Dermis microvascular lymphatic vessel endothelial cell (primary cell): ENCODE measurements around the gene MAPK1IP1L. TPM values are rescaled to one million over a fixed set of nuclear protein-coding genes. Genes with fewer than 3 reads are reported as not detected.
A peak's percentile ranks its signal among the peaks of the same experiment; 100 is the strongest.

Source experiments
- DNase-seq, 2 donors: peaks; one replicate each; pipeline versions ENCODE4 v3.0.0 to v3.0.0-alpha.2; 2010; ENCODE audit warnings: low read depth in 2 of 2
- total RNA-seq: library from RNA; depleted of rRNA; stranded (reverse); fragments of >200 nt; gene quantifications from 2 replicates; pipeline ENCODE4 v1.2.1, GENCODE V29; 2014

MAPK1IP1L gene
- total RNA-seq, 1 donor from 2014 or later, result 15.3 TPM

DNA sequence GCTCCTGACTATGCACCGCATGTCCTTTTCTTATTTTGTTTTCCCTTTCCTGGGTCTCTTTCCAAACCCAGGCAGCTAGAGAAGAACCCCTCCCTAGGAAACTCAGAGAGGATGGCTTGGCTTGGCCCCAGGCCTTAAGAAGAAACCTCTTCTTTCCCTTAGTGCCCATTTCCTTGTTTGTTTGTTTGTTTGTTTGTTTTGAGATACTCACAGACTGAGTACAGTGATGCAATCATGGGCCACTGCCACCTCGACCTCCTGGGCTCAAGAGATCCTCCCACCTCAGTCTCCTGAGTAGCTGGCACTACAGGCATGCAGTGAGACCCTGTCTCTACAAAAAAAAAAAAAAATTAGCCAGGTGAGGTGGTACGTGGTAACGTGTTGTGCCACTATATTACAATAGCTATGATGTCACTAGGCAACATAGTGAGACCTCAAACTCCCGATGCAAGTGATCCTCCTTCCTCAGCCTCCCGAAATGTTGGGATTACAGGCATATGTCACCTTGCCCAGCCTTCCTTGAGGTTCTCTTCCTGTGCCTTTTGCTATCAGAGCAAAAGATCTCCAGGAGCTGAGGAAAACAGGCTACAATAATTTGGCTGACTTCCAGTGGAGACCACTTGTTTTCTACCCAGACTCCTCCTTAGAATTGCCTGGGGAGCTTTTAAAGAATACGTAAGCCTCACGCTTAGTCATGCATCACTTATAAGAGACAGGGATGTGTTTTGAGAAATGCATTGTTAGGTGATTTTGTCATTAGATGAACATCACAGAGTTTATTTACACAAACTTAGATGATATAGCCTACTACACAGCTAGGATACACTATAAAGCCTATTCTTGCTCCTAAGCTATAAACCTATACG, 43.1 kb downstream of the MAPK1IP1L start:
- peak in 1 of 2 donors; percentile 34 for DNase-seq

DNA sequence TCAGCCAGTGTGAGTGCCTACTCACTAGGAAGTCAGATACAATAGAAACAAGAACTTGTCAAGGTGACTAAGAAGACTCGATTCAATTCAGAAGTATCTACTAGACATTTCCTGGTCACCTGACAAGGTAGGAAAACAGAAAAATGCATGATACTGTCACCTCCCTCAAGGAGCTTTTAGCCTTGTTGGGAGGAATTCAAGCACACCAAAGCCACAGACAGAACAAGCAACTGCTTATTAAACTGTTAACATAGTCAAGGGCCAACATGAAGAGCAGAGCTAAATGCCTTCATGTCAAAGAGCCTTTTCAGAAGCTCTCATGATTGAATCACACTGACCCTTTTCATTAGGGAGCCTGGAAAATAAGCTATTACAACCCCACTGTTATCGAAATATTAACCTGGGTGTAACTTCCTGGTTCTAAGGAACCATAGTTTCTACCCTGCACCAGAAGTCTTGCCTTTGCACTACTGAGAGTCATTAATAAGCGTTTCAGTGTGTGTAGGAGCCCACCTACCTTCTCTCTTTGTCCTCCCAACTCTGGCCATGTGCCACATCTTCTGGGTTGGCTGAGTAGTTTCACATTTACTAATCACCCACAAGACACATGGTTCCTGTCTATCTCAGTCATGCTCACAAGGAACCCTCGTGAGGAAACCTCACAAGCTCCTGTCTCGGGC, 46.6 kb downstream of the MAPK1IP1L start:
- DNase-seq, result no peak

DNA sequence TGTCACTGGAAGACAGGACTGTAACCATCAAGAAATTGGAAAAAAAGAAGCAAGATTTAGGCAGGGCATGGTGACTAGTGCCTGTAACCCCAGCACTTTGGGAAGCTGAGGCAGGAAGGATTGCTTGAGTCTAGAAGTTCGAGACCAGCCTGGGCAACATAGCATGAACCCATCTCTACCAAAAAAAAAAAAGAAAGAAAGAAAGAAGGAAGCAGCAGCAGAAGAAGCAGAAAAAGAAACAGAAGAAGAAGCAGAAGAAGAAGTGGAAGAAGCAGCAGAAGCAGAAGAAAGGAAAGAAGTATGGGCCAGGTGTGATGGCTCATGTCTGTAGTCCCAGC, 47.1 kb downstream of the MAPK1IP1L start:
- no peak for DNase-seq

DNA sequence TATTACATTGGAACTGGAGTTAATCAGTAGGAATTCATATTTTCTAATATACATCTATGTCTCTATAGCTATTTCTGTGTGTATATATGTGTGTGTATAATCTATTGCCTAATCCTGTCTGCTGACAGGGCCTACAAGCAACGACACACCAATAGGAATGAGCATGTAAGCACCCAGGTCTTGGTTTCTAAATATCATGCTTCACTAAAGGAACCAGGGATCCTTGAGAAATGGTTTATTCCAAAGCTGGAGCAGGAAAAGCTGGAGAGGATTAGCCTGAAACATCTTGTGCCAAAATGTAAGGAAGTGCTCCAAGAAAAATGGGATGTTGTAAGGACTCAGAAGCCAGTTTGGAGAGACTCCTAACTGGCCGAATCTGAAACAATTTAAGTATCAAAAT, 48.3 kb downstream of the MAPK1IP1L start:
- no peak for DNase-seq

DNA sequence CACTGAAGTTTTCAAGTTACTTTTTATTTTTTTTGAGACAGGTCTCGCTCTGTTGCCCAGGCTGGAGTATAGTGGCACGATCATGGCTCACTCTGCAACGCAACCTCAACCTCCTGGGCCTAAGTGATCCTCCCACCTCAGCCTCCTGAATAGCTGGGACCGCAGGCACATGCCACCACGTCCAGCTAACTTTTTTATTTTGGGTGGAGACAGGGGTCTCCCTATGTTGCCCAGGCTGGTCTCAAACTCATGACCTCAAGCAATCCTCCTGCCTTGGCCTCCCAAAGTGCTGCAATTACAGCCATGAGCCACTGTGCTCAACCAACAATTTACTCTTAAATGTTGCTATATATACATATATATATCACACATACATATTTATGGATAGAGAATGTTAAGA, 50.3 kb downstream of the MAPK1IP1L start:
- DNase-seq, result no peak

DNA sequence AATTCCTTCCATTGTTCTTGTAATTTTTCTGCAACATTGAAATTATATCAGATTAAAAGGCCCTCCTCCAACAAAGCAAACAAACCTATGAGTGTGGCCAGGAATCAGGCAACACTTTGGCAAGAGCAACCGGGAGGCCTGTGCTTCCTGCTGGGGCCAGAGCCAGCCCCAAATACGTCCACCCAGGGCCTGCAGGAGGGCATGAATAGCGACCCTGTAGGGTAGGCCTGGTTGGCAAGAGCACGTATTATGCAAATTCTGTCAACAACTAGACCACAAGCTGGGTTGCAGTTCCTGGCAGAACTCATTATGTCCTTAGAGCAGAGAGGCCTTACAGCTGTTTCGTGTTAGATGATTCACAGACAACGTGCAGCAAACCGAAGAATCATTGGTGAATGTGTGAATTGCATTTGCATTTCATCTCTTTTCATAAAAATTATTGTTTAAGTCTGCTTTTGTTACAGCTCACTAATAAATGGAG, 50.7 kb downstream of the MAPK1IP1L start:
- peak; percentile 95 to 98 for DNase-seq

DNA sequence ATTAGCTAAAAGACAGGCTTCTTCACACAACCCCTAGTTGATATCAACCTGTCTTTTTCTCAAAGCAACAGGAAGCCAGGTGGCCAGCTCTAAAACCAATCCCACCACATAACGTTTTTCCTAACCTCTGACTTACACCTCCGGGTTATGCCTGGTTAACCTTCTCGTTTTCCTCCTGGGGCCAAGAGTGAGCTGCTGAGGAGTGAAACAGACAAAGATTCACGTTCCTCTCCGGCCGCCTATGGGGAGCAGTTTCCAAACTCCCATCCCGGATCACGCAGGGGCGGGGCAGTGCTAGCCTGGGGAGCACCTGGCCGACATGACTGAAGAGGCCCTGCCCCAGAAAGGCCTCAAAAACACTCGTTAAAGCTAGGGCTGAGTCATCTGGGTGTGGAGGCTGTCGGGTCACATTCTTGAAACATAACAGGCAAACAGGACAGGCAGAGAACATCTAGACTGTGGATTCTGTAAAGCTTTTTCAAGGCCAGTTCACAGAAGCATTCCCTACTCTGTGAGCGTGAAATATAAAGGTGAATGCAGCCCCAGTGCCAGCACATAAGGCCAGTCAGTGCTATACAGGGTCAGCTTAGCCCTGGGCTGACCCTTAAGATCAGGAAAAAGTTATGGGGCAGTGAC, 51.7 kb downstream of the MAPK1IP1L start:
- peak; percentile 78 to 94 for DNase-seq

DNA sequence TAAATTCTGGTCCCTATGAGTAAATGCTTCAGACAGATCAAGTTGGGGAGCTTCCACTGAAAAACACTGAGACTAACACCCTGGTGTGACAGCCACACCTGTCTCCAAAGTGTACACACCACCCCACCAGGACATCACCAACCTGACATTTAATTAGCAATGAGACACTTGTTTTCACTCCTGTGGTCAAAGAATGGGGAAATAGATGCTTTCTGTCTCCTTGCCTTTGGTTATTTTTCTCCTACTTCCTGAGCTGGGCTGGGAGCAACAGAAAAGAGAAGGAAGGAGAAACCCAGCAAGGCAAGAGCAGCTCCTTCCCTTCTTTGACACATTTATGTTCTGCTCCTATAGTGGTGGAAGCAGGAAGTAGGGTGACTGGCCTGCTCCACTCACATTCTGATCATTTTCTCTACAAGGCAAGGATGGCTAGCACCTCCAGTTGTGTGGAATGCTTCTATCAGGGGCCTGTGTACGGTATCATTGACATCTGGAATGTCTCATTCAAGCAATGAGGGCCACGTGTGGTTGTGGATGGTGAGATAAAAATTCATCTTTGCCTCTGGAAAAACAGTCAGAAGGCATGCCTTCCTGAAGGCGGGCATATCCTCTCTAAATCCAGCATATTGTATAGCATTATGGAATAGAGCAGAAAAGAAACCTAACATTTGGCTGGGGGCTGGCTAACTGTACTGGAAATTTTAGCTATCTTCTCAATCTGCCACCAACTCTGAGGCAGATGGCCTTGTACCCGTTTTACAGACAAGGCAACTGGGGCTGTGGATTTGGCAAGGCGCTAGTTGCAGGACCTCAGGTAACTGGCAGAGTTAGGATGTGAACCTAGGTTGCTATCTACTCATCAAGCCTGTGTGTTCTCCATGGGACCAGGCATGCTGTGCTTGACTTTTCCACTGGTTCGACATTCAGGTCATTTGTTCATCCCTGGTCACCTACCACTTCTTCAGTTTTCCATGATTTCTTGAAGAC, 52.8 kb downstream of the MAPK1IP1L start:
- DNase-seq, result no peak

DNA sequence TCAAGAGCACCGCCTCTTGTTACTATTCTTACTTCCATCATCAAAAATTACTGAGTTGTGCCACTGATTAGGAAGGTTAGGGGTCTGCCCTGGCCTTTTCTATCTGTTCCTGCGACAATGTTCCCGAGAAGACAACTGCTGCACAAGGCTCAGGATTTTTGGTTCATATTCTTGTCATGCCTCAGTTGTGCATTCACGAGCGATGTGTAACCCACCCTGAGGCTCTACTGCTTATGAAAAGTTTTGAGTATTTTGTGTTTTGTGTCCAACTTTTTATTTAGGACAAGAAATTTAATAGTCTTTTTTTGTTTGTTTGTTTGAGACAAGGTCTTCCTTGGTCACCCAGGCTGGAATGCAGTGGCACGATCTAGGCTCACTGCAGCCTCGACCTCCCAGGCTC, 54.5 kb downstream of the MAPK1IP1L start:
- no peak for DNase-seq

DNA sequence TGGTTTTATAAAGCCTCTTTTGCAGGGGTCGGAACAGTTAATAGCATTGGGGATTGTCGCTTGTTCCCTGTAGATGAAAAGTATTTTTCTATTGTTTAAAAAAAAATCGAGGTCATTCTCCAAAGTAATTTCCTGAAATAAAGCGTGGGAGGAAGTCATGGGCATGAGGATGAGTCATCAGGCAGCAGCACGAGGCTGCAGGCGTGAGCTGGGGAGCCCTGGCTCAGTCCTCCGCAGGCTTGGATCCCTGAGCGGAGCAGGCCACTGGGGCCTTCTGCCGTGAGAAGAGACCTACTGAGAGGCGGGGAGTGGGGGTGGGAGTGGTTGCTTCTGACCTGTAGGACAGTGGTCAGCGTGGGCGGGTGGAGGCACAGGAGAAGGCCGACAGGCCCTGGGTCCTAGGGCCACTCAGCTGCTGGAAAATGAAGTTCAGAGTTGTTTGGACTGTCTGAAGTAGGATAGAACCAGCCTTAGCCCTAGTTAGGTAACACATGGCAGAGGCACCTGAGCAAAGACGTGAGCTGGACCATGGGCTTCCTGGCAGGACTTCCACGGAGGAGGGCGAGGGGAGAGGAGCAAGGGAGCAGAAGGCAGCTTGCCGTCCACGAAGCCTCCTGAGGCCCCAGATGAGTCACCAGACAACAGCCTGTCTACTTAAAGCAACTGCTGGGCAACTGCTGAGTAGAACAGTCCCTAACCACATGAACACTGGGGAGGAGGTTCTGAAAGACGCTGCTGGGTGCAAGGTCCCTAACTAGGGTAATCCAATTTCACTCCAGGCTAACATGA, 56.5 kb downstream of the MAPK1IP1L start:
- DNase-seq, result peak; percentile 92 to 97

DNA sequence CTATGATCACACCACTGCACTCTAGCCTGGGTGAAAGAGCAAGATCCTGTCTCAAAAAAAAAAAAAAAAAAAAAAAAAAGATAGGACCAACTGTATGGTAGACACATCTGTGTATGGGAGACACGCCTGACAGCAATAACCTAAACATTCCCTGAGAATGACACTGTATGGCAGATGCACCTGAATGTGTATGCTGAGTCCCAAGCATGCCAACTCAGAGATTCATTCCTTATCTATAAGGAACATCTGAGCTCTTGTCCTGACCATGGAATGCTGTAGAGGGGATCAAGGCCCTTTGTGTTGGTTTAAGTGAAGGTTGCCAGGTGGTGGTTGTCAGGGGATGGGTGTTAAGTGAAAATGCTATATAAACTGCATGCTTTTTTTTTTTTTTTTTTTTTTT, 58.4 kb downstream of the MAPK1IP1L start:
- DNase-seq, result no peak

DNA sequence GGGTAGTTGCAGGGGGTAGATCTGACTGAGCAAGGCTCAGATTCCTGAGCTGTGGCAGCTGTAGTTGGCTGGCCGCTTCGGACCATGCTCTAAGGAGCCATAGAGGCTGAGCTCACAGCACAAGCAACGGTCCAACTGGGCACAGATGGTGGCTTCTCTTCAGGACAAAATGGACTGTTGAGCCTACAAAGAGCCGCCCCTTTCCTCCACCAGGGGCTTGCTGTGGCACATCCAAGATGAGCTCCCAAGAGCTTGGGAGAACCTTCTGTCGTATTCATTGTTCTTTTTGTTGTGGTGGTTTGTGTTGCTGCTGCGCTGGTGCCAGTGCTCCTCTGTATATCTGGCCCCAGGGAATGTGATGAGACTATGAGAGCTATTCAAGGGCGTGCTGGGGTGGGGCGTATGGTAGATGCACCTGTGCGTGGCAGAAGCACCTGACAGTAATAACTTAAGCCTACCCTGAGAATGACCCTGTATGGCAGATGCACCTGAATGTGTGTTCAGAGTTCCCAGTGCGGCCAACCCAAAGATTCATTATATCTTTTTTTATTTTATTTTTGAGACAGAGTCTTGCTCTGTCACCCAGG, 59.8 kb downstream of the MAPK1IP1L start:
- DNase-seq, result no peak

DNA sequence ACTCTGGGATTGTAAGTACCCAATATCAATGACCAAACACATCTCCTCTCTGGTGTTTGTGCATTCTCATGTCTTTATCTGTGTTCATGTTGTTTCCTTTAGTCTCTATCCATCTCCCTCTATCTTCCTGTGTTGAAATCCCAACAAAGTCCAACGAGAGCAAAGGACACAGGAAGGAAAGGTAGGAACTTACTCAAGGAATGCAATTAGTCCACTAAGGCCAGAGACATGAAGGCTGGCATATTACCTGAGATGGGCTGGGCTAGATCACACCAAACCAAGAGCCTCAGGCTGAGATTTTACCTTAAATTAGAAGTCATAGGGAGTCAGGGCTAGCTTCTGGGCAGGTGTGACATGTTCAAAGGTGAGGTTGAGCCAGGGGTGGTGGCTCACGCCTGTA, 63.3 kb downstream of the MAPK1IP1L start:
- DNase-seq, result peak in 1 of 2 donors; percentile 17

DNA sequence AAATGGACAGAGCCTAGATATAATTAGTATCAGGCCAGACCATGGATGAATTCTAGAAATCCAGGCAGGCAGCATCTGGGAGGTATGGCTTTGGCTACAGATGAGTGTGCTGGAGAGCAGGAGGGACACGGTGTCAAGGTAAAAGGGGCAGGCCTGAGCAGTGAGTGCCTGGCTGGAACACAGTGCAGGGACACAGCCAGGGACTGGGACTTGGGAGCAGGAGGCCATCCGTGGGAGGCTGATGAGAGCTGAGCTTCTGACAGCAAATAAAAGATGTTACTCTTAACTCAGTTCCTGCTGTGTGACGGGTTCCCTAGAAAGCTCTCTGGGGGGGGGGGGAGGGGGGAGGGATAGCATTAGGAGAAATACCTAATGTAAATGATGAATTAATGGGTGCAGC, 64.0 kb downstream of the MAPK1IP1L start:
- no peak for DNase-seq

DNA sequence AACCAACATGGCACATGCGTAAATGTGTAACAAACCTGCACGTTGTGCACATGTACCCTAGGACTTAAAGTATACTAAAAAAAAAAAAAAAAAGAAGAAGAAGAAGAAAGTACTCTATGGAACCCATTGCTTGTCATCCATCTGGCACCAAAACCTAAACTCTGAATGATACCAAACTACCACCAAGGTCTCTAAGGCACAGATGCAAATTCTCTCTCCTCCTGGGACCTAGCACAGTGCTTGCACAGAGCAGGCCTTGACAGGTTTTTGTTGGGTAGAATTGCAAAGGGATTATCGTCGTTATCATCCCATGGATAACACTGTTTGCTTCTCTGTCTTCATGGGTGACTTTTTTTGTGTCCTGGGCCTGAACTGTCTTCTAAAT, 64.4 kb downstream of the MAPK1IP1L start:
- DNase-seq, result no peak

DNA sequence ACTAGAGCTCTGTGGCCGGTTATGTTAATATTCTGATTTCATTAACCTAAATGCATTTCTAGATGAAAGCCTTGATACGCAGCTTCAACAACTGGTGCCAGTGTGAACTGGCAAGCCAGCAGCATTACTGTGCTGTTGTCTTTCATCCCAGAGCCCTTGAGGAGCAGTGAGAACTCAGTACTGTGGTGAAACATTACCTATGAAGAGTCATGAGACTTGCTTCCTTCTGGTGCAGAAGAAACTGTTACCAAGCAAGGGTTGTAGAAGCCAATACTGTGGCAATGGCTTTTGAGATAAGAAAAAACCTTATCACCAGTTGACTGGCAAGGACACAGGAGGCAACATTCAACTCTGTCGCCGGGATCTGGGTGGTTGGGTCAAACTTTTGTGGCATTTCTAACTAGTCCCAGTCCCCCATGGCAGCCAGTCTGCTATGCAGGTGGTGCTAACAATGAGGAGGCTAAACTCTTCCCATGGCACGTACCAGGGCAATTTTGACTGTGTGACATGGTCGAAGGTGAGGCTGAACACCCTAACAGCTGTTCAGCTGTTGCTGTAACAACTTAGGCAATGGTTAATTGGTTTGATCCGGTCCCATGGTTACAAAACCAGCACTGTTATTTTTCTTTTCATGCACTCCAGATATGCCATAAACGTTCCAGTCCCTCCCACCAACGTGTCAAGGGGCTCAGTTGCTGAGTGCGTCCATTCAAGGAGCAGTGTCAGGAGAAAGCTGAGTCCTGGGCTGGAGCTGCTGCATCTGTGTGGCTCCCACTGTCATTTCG, 65.0 kb downstream of the MAPK1IP1L start:
- DNase-seq, result no peak

DNA sequence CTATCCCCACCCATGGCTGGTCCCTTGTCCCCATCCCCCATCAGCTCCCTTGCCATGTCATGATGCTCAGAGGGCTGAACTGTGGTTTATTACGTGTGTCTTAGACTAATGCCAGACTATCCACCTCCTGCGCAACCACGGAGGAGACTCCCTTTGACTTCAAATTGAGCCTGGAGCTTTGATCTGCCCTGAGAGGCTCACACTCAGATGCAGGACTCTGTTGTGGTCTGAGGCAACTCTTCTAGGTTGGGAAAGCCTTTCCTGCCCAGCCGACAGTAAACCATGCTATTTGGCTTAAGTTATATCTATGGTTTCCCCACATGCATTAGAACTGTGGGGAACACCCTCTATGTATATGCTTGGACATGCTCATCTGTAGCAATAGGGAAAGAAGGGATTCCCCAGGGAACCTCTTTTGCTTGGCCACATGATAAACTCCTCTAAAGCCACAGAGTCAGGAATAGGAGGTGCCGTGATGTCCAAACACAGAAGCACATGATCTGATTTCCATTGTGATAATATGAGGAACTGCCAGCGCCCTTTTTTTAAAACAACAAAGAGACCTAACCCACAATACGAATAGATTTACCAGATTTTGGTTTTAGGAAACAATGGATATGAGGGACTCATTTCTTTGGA, 66.5 kb downstream of the MAPK1IP1L start:
- peak in 1 of 2 donors; percentile 29 for DNase-seq

DNA sequence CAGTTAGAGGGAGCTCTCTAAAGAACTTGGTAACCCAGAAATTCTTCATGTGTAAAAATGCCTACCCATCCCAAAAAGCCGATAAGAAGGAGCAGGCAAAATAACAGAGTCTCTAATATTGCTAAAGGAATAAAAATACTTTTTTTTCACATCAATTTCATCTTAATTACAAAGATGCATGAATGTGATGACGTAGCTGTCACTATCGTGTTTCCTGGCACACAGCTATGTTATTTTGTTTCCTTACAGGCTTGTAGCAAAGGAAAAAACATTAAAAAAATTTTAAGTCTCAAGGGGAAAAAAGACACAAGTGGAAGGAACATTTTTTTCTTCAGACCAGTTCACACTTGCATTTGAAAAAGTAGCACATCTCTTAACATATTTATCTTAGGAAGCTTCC, 67.3 kb downstream of the MAPK1IP1L start:
- DNase-seq, result peak in 1 of 2 donors; percentile 31
